Cerebellar nuclear complex (tissue), 1 donor: ENCODE results near the gene PRIMPOL.

Experiments used
- DNase-seq, 2 experiments: peaks; one replicate each; lab custom pipeline; 2025; lab: John Stamatoyannopoulos, UW

Gene PRIMPOL

GRCh38 chr4:184666670-184667069 lies 17.1 kb downstream of the PRIMPOL start:
- no peak for DNase-seq

- no peak for DNase-seq
Observed at GRCh38 chr4:184668096-184668495, 18.6 kb downstream of the PRIMPOL start.

GRCh38 chr4:184668511-184669114 lies 19.1 kb downstream of the PRIMPOL start:
- DNase-seq, result no peak

- no peak for DNase-seq
Observed at GRCh38 chr4:184669251-184669650, 19.7 kb downstream of the PRIMPOL start.

- DNase-seq, result no peak
Observed at GRCh38 chr4:184671101-184671500, 21.6 kb downstream of the PRIMPOL start.

- no peak for DNase-seq
Observed at GRCh38 chr4:184672741-184673140, 23.2 kb downstream of the PRIMPOL start.

GRCh38 chr4:184674011-184674410 lies 24.5 kb downstream of the PRIMPOL start:
- no peak for DNase-seq

- no peak for DNase-seq
Observed at GRCh38 chr4:184675018-184675417, 25.5 kb downstream of the PRIMPOL start.

- no peak for DNase-seq
Observed at GRCh38 chr4:184675821-184676492, 26.4 kb downstream of the PRIMPOL start.

GRCh38 chr4:184680698-184681097 lies 31.2 kb downstream of the PRIMPOL start:
- DNase-seq, result no peak

GRCh38 chr4:184681916-184682315 lies 32.4 kb downstream of the PRIMPOL start:
- DNase-seq, result no peak

- DNase-seq, result no peak
Observed at GRCh38 chr4:184684491-184685189, 35.1 kb downstream of the PRIMPOL start.

GRCh38 chr4:184688005-184688404 lies 38.5 kb downstream of the PRIMPOL start:
- DNase-seq, result no peak

- no peak for DNase-seq
Observed at GRCh38 chr4:184688447-184688846, 38.9 kb downstream of the PRIMPOL start.

GRCh38 chr4:184689681-184690080 lies 40.1 kb downstream of the PRIMPOL start:
- no peak for DNase-seq

GRCh38 chr4:184693056-184693455 lies 43.5 kb downstream of the PRIMPOL start:
- no peak for DNase-seq

- no peak for DNase-seq
Observed at GRCh38 chr4:184694412-184694956, 44.9 kb downstream of the PRIMPOL start.

- DNase-seq, result no peak
Observed at GRCh38 chr4:184695178-184695896, 45.8 kb downstream of the PRIMPOL start.

GRCh38 chr4:184697956-184698355 lies 48.4 kb downstream of the PRIMPOL start:
- no peak for DNase-seq

- DNase-seq, result no peak
Observed at GRCh38 chr4:184699941-184700340, 50.4 kb downstream of the PRIMPOL start.

GRCh38 chr4:184702114-184702513 lies 52.6 kb downstream of the PRIMPOL start:
- DNase-seq, result no peak

GRCh38 chr4:184705692-184706091 lies 56.2 kb downstream of the PRIMPOL start:
- DNase-seq, result no peak
